Epithelial cell of proximal tubule (primary cell): ENCODE results near the gene RPL15. TPM values are rescaled to one million over a fixed set of nuclear protein-coding genes. Genes with fewer than 3 reads are reported as not detected.

ENCODE experiments used
- DNase-seq: peaks from one replicate; pipeline ENCODE4 v3.0.0-alpha.2; 2011; ENCODE audit warnings: low read depth
- H3K4me3 ChIP-seq: 2 replicates; pipeline ENCODE4 v1.5.1; 2011; ENCODE audit warnings: low read depth, mild to moderate bottlenecking, low read length
- total RNA-seq: library from RNA; depleted of rRNA; stranded (reverse); fragments of >200 nt; gene quantifications from 2 replicates; pipeline ENCODE4 v1.2.3, GENCODE V29; 2015
- TF ChIP-seq, protein P1 (sequence below): conservative IDR thresholded peaks from 2 replicates; pipeline ENCODE4 v1.5.1; 2012; ENCODE audit warnings: low read depth, mild to moderate bottlenecking, low read length

RPL15 gene
- total RNA-seq, 1 donor from 2014 or later: 1,941 TPM

DNA sequence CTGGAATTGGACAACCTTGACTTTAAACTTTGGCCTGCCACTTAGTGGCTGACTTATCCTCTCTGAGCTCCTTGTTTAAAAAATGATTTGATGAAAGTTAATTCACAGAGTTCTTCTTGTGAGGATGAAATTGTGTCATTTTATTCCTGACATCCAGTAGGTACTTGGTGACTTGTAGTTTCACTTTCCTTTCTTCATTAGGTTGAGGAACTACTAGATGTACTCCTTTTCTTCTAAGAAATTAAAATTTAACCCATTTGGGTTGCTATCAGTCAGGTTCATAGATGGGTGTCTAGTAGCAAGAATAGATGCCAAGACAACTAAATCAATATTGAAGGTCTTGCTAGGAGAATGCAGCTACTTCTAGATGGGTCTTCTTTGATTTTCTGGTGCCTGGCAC, 33.4 kb downstream of the RPL15 start:
- TF ChIP-seq, protein P1, sequence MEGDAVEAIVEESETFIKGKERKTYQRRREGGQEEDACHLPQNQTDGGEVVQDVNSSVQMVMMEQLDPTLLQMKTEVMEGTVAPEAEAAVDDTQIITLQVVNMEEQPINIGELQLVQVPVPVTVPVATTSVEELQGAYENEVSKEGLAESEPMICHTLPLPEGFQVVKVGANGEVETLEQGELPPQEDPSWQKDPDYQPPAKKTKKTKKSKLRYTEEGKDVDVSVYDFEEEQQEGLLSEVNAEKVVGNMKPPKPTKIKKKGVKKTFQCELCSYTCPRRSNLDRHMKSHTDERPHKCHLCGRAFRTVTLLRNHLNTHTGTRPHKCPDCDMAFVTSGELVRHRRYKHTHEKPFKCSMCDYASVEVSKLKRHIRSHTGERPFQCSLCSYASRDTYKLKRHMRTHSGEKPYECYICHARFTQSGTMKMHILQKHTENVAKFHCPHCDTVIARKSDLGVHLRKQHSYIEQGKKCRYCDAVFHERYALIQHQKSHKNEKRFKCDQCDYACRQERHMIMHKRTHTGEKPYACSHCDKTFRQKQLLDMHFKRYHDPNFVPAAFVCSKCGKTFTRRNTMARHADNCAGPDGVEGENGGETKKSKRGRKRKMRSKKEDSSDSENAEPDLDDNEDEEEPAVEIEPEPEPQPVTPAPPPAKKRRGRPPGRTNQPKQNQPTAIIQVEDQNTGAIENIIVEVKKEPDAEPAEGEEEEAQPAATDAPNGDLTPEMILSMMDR: no peak
- H3K4me3 ChIP-seq: peak overlapping the region; percentile 26
- DNase-seq: no peak

- no peak overlapping the region for H3K4me3 ChIP-seq
- TF ChIP-seq, protein P1: no peak
- no peak for DNase-seq
These were observed 35.7 kb downstream of the RPL15 start for GRCh38 chr3:23952646-23953045.

GRCh38 chr3:23953523-23953922, 36.6 kb downstream of the RPL15 start:
- DNase-seq: no peak
- TF ChIP-seq, protein P1: no peak
- H3K4me3 ChIP-seq: no peak overlapping the region

DNA sequence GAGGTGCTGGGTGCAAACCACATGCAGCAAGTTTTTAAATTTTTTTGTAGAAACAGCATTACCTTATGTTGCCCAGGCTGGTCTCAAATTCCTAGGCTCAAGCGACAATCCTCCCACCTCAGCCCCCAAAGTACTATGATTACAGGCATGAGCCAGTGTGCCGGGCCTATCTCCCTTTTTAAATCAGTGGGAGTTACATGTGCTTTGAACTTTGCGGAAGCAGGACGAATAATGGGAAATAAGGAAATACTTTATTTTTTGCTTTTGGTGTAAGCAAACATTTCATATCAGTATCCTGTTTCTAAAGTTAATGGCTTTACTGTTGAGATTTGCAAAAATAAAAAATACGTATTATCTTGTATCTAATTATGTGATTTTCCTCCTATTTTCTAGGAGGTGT, 37.2 kb downstream of the RPL15 start:
- TF ChIP-seq, protein P1: no peak
- H3K4me3 ChIP-seq: no peak overlapping the region
- no peak for DNase-seq

GRCh38 chr3:23956701-23957100, 39.8 kb downstream of the RPL15 start:
- H3K4me3 ChIP-seq: no peak overlapping the region
- TF ChIP-seq, protein P1: no peak
- DNase-seq: no peak

DNA sequence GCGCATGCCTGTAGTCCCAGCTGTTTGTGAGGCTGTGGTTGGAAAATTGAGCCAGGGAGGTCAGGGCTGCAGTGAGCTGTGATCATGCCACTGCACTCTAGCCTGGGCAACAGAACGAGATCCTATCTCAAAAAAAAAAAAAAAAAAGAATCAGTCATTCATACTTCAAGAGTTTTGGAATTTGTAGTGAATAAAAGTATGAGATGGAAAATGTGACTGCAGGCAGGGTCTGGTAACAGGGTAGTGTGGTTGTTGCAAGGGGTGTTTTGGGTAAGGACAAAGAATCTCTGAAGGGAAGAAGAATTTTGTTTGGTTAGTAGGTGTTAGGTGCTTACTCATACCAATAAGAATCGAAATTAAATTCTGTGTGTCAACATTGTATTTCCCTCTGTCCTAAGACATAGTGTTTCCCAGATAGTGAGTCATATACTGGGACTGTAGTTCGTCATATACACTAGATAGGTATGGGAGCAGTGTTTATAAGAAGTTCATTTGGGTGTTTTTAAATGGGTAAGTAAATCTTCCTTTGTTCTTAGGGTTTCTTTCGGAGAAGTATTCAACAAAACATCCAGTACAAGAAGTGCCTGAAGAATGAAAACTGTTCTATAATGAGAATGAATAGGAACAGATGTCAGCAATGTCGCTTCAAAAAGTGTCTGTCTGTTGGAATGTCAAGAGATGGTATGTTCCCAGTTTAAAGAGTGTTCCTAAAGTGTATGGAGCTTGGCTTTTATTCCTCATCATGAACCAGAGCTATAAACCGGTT, 42.4 kb downstream of the RPL15 start:
- H3K4me3 ChIP-seq: no peak overlapping the region
- TF ChIP-seq, protein P1: no peak
- DNase-seq: peak; percentile 85

- DNase-seq: no peak
- no peak overlapping the region for H3K4me3 ChIP-seq
- TF ChIP-seq, protein P1: no peak
These were observed 43.7 kb downstream of the RPL15 start for GRCh38 chr3:23960649-23961048.
